IMR-90 (cell line): ENCODE measurements around the gene PRDM2. TPM values are rescaled to one million over a fixed set of nuclear protein-coding genes. Genes with fewer than 3 reads are reported as not detected.

ENCODE experiments used
- ATAC-seq: fragments of 200-7000 bp; cut with Tn5 transposase; 2 replicates; pipeline ENCODE4 v1.9.1; 2020; ENCODE audit warnings: low read depth, mild to moderate bottlenecking, moderate library complexity
- BruUV-seq: library from RNA; stranded (reverse); fragments of 400-500 nt; replicated peaks from 2 replicates; lab custom pipeline; 2021; lab: Mats Ljungman, UMichigan
- CTCF ChIA-PET: fragments of 300-600 bp; formaldehyde crosslinking; extraction: SDS; loops from one replicate; lab custom pipeline; 2021; ENCODE audit warnings: antibody characterized with exemption; lab: Yijun Ruan, JAX
- POLR2A ChIA-PET: fragments of 300-600 bp; sonication (Branson Sonifier 250); formaldehyde crosslinking; loops from one replicate; lab custom pipeline; 2022; ENCODE audit warnings: antibody characterized with exemption; ENCODE audit not compliant: unreplicated experiment; lab: Charles Lee
- DNase-seq: peaks from one replicate; pipeline ENCODE4 v3.0.0; 2013
- H2AFZ ChIP-seq: replicated peaks from 2 replicates; pipeline ENCODE3; 2013; ENCODE audit warnings: low read length, mild to moderate bottlenecking; ENCODE audit not compliant: poor library complexity
- H2AK5ac ChIP-seq: 2 replicates; pipeline ENCODE4 v1.6.1; 2013; ENCODE audit warnings: low read depth, low read length, inconsistent platforms
- H2AK9ac ChIP-seq: replicated peaks from 2 replicates; pipeline ENCODE3; 2013; ENCODE audit warnings: mild to moderate bottlenecking, low read depth, low read length, moderate library complexity; ENCODE audit not compliant: poor library complexity
- H2BK120ac ChIP-seq: 2 replicates; pipeline ENCODE4 v1.6.1; 2013; ENCODE audit warnings: low read depth, low read length, inconsistent platforms
- H2BK15ac ChIP-seq: 3 replicates; pipeline ENCODE4 v1.6.1; 2013; ENCODE audit warnings: low read depth, low read length, inconsistent platforms
- H2BK20ac ChIP-seq: 2 replicates; pipeline ENCODE4 v1.6.1; 2013; ENCODE audit warnings: low read depth, mild to moderate bottlenecking, inconsistent platforms, low read length, moderate library complexity
- H2BK5ac ChIP-seq: 2 replicates; pipeline ENCODE4 v1.6.1; 2013; ENCODE audit warnings: mild to moderate bottlenecking, low read depth, low read length, inconsistent platforms; ENCODE audit not compliant: poor library complexity, severe bottlenecking
- H3K14ac ChIP-seq: replicated peaks from 2 replicates; pipeline ENCODE4 v1.6.1; 2013; ENCODE audit warnings: low read depth, low read length, inconsistent platforms
- H3K18ac ChIP-seq: 2 replicates; pipeline ENCODE4 v1.6.1; 2013; ENCODE audit warnings: low read depth, low read length, control low read depth
- H3K23ac ChIP-seq: 2 replicates; pipeline ENCODE4 v1.6.1; 2013; ENCODE audit warnings: low read depth, low read length, inconsistent platforms
- H3K27ac ChIP-seq: 2 replicates; pipeline ENCODE4 v1.5.1; 2013; ENCODE audit warnings: mild to moderate bottlenecking, control low read depth, low read length; ENCODE audit not compliant: insufficient read depth
- H3K27me3 ChIP-seq: 2 replicates; pipeline ENCODE4 v1.6.1; 2013; ENCODE audit warnings: low read length; ENCODE audit not compliant: control insufficient read depth, insufficient read depth
- H3K36me3 ChIP-seq: 2 replicates; pipeline ENCODE4 v1.6.1; 2013; ENCODE audit warnings: low read length, mixed read lengths; ENCODE audit not compliant: control insufficient read depth, insufficient read depth
- H3K4ac ChIP-seq: 2 replicates; pipeline ENCODE4 v1.6.1; 2013; ENCODE audit warnings: low read depth, low read length, inconsistent platforms
- H3K4me1 ChIP-seq: 2 replicates; pipeline ENCODE4 v1.6.1; 2013; ENCODE audit warnings: low read length, mixed read lengths; ENCODE audit not compliant: control insufficient read depth, insufficient read depth
- H3K4me2 ChIP-seq: 2 replicates; pipeline ENCODE4 v1.6.1; 2013; ENCODE audit warnings: low read depth, mild to moderate bottlenecking, control low read depth, low read length, moderate library complexity
- H3K4me3 ChIP-seq: 2 replicates; pipeline ENCODE4 v1.5.1; 2013; ENCODE audit warnings: low read depth, mild to moderate bottlenecking, control low read depth, low read length, moderate library complexity; ENCODE audit not compliant: insufficient read depth
- H3K56ac ChIP-seq: 2 replicates; pipeline ENCODE4 v1.6.1; 2013; ENCODE audit warnings: low read length, inconsistent platforms; ENCODE audit not compliant: insufficient read depth; ENCODE audit errors: extremely low read depth
- H3K79me1 ChIP-seq, 2 experiments: 2 replicates each; pipeline ENCODE4 v1.6.1; 2013; ENCODE audit warnings: low read length in 2 of 2, inconsistent platforms in 1 of 2, low read depth in 1 of 2
- H3K9ac ChIP-seq: 2 replicates; pipeline ENCODE4 v1.6.1; 2013; ENCODE audit warnings: low read depth, low read length, control low read depth
- H3K9me1 ChIP-seq: 2 replicates; pipeline ENCODE4 v1.6.1; 2013; ENCODE audit warnings: low read length, inconsistent platforms; ENCODE audit not compliant: insufficient read depth
- H3K9me3 ChIP-seq: 2 replicates; pipeline ENCODE4 v1.6.1; 2013; ENCODE audit warnings: low read length; ENCODE audit not compliant: control insufficient read depth, insufficient read depth
- H4K20me1 ChIP-seq: 2 replicates; pipeline ENCODE4 v1.6.1; 2013; ENCODE audit warnings: low read length, inconsistent platforms; ENCODE audit not compliant: insufficient read depth
- H4K5ac ChIP-seq: 2 replicates; pipeline ENCODE4 v1.6.1; 2013; ENCODE audit warnings: mild to moderate bottlenecking, low read depth, low read length, control low read depth
- H4K8ac ChIP-seq, 2 experiments: 2 replicates each; pipeline ENCODE4 v1.6.1; 2013; ENCODE audit warnings: low read depth in 2 of 2, low read length in 2 of 2, control low read depth in 1 of 2, inconsistent platforms in 1 of 2
- H4K91ac ChIP-seq: 2 replicates; pipeline ENCODE4 v1.6.1; 2013; ENCODE audit warnings: low read depth, low read length, inconsistent platforms; ENCODE audit not compliant: insufficient read depth
- CTCF ChIP-seq: conservative IDR thresholded peaks from 2 replicates; pipeline ENCODE4 v1.5.1; 2012; ENCODE audit warnings: mild to moderate bottlenecking, low read depth, low read length, improper control_type of control experiment
- ELK1 ChIP-seq: fragments of 150-350 bp; IDR thresholded peaks from 2 replicates; pipeline ENCODE4 v1.6.1; 2016; ENCODE audit warnings: low read depth, mild to moderate bottlenecking, low read length, moderate library complexity, borderline replicate concordance
- FOS ChIP-seq: fragments of 150-350 bp; IDR thresholded peaks from 2 replicates; pipeline ENCODE4 v1.6.1; 2016; ENCODE audit warnings: low read depth, low read length
- POLR2A ChIP-seq: IDR thresholded peaks from 2 replicates; pipeline ENCODE4 v1.6.1; 2012; ENCODE audit warnings: mild to moderate bottlenecking, low read depth, low read length
- RCOR1 ChIP-seq: IDR thresholded peaks from 2 replicates; pipeline ENCODE4 v1.6.1; 2012; ENCODE audit warnings: mild to moderate bottlenecking, low read length, improper control_type of control experiment; ENCODE audit not compliant: insufficient replicate concordance
- RFX5 ChIP-seq: IDR thresholded peaks from 2 replicates; pipeline ENCODE4 v1.8.0; 2012; ENCODE audit warnings: low read depth, mild to moderate bottlenecking, low read length, moderate library complexity
- SMC3 ChIP-seq: fragments of 150-350 bp; IDR thresholded peaks from 2 replicates; pipeline ENCODE4 v1.6.1; 2016; ENCODE audit warnings: low read depth, mild to moderate bottlenecking, antibody characterized with exemption, low read length, moderate library complexity
- USF2 ChIP-seq: fragments of 150-350 bp; IDR thresholded peaks from 2 replicates; pipeline ENCODE4 v1.6.1; 2017; ENCODE audit warnings: mild to moderate bottlenecking, antibody characterized with exemption, low read length, low read depth
- WGBS, 2 experiments: methylation state at CpG; one replicate each; pipeline versions ENCODE4 v1.1.5 to v1.1.7; 2013; ENCODE audit warnings: missing lambda C conversion rate in 2 of 2; ENCODE audit not compliant: insufficient read length in 1 of 2; ENCODE audit errors: extremely low coverage in 2 of 2; 5-methylcytosine and 5-hydroxymethylcytosine counted together
- dilution Hi-C: fragments of 300-500 bp; cut with HindIII; formaldehyde crosslinking; loops from one replicate; pipeline ENCODE4 v1.14.3; 2018; ENCODE audit warnings: low sequenced_read_pairs; ENCODE audit not compliant: unreplicated experiment
- in situ Hi-C: fragments of 300-500 bp; cut with MboI; formaldehyde crosslinking; loops from 3 replicates; pipeline ENCODE4 v1.14.3; 2019; ENCODE audit warnings: low sequenced_read_pairs, inconsistent platforms, mixed read lengths
- intact Hi-C: fragments of 100-400 bp; cut with micrococcal nuclease; formaldehyde crosslinking; loops from 2 replicates; pipeline ENCODE4 v1.10.0; 2022
- polyA plus RNA-seq, 3 experiments: library from polyadenylated mRNA; depleted of rRNA; stranded (reverse); fragments of >200 nt; gene quantifications; 2 replicates each; pipeline ENCODE4 v1.2.3, GENCODE V29; 2012; ENCODE audit warnings: low replicate concordance in 1 of 3
- total RNA-seq: library from RNA; depleted of rRNA; stranded (reverse); fragments of >200 nt; gene quantifications from 2 replicates; pipeline ENCODE4 v1.2.3, GENCODE V29; 2012

Gene PRDM2
- total and polyA plus RNA-seq, 2 of the 4 experiments (the other 2 are of a cell fraction): 3.4 to 8.9 TPM

GRCh38 chr1:13760921-13761320 lies 60.9 kb downstream of the PRDM2 start:
- no peak overlapping the region for H3K9ac ChIP-seq
- H3K4me3 ChIP-seq: no peak overlapping the region
- no peak overlapping the region for H3K27ac ChIP-seq
- H3K18ac ChIP-seq: no peak overlapping the region
- in situ Hi-C loops (loop anchor here (25.0 kb wide), 1 partner anchor 1176 kb away; no protein-coding TSS in a partner anchor), dilution Hi-C loops (no loop called here), intact Hi-C loops (loop anchor here (1.0 kb wide), 1 partner anchor 10 kb away; no protein-coding TSS in a partner anchor)
- no peaks in the 10 kb centered on the region for H3K27me3 ChIP-seq
- peaks cover 82% of the 10 kb centered on the region for H4K20me1 ChIP-seq
- peaks cover 19% of the 10 kb centered on the region for H3K9me1 ChIP-seq
- no peak overlapping the region for H2BK20ac ChIP-seq
- no peak overlapping the region for H2AFZ ChIP-seq
- no peak overlapping the region for H2AK9ac ChIP-seq
- H3K79me1 ChIP-seq: peaks cover 18 to 63% of the 10 kb centered on the region in 2 experiments
- H4K5ac ChIP-seq: no peak overlapping the region
- no TSS peak for BruUV-seq
- no peak overlapping the region for H3K4me2 ChIP-seq
- H3K14ac ChIP-seq: no peak overlapping the region
- CTCF ChIA-PET: interaction anchor here (0.6 to 1.0 kb wide), 2 partner anchors 28 to 1078 kb away, joined by 3 to 4 read pairs; no protein-coding TSS in a partner anchor
- no peak overlapping the region for H3K23ac ChIP-seq
- no peak overlapping the region for H2BK120ac ChIP-seq
- no peaks in the 10 kb centered on the region for H3K9me3 ChIP-seq
- WGBS, 2 experiments: no CpG with 5 or more reads among the region's 5 CpGs
- no peak overlapping the region for H2AK5ac ChIP-seq
- DNase-seq: no peak
- POLR2A ChIA-PET: no interaction called here
- no peak overlapping the region for H2BK15ac ChIP-seq
- TF ChIP-seq RCOR1 (no peak), ELK1 (no peak), CTCF (no peak), RFX5 (no peak), POLR2A (no peak), FOS (no peak), USF2 (no peak), SMC3 (no peak)
- H3K4ac ChIP-seq: no peak overlapping the region
- no peak overlapping the region for H2BK5ac ChIP-seq
- no peak overlapping the region for H4K8ac ChIP-seq
- H3K4me1 ChIP-seq: peaks cover 13% of the 10 kb centered on the region
- H4K91ac ChIP-seq: no peak overlapping the region
- H3K56ac ChIP-seq: no peak overlapping the region
- H3K36me3 ChIP-seq: peaks cover 5% of the 10 kb centered on the region; the same call in 1 of the 2 replicates
- ATAC-seq: no peak
